ENCODE measurements around the gene SEMA3A.
"Not testable (repeated sequence)": the region's sequence is repeated elsewhere in the genome, so short reads cannot be mapped to it uniquely, and the experiment has no call there.

GRCh38 chr7:84214757-84215156, 20.2 kb upstream of the SEMA3A start:
- not testable (repeated sequence) for TF ChIP-seq CTCF (conservative IDR thresholded peaks at IDR 0.05; ENCODE audit: low read length); EZH2phosphoT487 (IDR thresholded peaks at IDR 0.05; ENCODE audit: borderline replicate concordance, low read depth, low read length)

All from OCI-LY7 (cell line).